CD4-positive, alpha-beta T cell treated with Interferon alpha-2 for 1 hour (primary cell): ENCODE results near the gene KRT84.

Experiments
- DNase-seq, 2 donors: peaks; one replicate each; pipeline ENCODE4 v3.0.0-alpha.2; 2020 to 2022

KRT84 gene, protein sequence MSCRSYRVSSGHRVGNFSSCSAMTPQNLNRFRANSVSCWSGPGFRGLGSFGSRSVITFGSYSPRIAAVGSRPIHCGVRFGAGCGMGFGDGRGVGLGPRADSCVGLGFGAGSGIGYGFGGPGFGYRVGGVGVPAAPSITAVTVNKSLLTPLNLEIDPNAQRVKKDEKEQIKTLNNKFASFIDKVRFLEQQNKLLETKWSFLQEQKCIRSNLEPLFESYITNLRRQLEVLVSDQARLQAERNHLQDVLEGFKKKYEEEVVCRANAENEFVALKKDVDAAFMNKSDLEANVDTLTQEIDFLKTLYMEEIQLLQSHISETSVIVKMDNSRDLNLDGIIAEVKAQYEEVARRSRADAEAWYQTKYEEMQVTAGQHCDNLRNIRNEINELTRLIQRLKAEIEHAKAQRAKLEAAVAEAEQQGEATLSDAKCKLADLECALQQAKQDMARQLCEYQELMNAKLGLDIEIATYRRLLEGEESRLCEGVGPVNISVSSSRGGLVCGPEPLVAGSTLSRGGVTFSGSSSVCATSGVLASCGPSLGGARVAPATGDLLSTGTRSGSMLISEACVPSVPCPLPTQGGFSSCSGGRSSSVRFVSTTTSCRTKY

DNA sequence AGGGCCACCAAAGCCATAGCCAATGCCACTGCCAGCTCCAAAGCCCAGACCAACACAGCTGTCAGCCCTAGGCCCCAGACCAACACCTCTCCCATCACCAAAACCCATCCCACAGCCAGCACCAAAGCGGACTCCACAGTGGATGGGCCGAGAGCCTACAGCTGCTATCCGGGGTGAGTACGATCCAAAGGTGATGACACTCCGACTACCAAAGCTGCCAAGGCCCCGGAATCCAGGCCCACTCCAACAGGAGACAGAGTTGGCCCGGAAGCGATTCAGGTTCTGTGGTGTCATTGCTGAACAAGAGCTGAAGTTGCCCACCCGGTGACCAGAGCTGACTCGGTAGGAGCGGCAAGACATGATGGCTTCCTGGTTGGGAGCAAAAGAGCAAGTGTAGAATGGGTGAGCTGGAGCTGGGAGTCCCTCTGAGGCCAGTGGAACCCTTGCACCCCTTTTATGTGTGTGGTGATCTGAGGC is at the start of gene KRT84:
Gene KRT84 (minus strand): TSS at position 427 of the 477 bp plus-strand sequence. CDS start 67 bp downstream, at position 360.
- no peak for DNase-seq

GRCh38 chr12:52434760-52435530 is 49.5 kb upstream of the KRT84 start:
- DNase-seq: no peak

DNA sequence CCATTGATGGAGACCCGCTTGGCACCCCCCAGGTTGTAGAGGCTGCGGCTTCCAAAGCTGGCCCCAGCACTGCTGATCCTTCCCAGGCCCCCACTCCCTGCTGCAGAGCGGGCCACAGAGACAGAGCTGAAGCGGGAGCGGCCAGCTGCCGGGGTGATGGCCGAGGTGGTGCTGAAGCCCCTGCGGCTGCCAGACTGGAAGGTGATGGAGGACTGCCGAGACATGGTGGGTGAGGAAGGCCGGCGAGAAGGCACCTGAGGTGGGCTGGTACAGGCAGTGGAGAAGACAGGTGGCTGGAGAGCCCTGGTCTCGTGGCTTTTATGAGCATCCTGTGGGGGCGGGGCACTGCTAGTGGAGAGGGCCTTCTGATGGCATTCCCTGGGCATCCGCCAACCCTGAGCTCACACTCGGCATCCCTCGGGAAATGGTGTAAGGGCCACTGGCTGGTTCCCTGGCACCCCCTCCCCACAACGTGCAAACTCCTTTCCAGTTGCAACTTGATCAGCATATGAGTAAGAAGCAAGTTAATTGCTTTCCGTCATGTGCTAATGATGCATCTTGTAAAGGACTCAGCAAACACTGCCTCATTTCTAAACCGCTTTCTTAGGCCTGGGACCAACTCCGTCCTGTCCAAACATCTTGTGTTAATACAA is 48.8 kb upstream of the KRT84 start, which contains the start of gene KRT75:
Gene KRT75 (minus strand): TSS at position 291 of the 653 bp plus-strand sequence. CDS start 67 bp downstream, at position 224.
- DNase-seq: no peak

GRCh38 chr12:52433501-52434080 is 48.1 kb upstream of the KRT84 start:
- no peak for DNase-seq

GRCh38 chr12:52432559-52433207 is 47.2 kb upstream of the KRT84 start:
- no peak for DNase-seq

DNA sequence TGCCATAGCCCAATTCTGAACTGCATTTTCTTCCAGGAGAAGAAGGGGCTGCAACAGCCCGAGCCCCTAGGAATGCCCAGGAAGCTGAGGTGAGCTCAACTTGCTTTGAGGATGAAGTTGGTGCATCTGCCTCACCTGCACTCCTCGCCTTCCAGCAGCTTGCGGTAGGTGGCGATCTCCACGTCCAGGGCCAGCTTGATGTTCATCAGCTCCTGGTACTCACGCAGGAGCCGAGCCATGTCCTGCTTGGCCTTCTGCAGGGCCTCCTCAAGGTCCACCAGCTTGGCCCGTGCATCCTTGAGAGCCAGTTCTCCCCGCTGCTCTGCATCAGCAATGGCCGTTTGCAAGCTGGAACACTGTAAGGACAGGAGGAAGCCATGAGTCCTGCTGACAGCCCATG is 42.7 kb upstream of the KRT84 start:
- DNase-seq: no peak

DNA sequence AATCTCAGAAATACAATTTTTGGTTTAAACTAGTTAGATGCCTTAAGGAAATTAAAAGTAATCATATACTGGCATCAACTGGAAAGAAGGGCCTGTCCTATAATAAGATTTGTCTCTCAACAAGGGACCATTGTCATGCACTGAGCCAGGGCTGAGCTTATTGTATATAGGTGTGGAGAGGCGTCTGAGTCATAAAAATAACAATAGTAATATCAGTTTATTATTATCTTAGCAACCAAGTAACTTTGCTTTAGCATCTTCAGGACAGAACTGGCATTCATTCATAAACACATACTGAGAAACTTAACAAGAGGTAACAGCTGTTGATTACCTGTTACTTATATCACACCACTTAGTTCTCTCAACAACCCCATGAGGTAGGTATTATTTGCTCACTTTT is 41.6 kb upstream of the KRT84 start:
- DNase-seq: no peak

DNA sequence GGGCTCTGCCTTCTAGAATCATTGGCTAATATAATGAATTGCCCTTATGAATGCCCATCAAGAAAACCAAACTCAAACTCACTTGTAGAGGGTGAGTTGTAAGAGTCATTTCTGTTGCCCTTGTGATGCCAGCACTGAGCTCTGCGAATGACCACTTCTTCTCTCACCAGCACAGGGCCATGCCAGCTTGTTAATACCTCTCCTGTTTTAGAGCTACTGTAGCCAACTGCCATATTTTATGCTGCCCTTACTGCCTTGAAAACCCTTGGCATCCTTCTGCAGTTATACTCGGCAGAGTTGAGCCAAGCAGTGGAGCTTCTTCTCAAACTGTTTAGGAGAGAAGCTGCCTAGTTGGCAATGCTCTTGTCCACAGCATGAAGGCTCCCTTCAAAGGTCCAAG is 40.6 kb upstream of the KRT84 start:
- DNase-seq: no peak

GRCh38 chr12:52425466-52425865 is 40.0 kb upstream of the KRT84 start:
- DNase-seq: no peak

GRCh38 chr12:52423661-52424500 is 38.4 kb upstream of the KRT84 start:
- no peak for DNase-seq

GRCh38 chr12:52423035-52423434 is 37.6 kb upstream of the KRT84 start:
- no peak for DNase-seq

DNA sequence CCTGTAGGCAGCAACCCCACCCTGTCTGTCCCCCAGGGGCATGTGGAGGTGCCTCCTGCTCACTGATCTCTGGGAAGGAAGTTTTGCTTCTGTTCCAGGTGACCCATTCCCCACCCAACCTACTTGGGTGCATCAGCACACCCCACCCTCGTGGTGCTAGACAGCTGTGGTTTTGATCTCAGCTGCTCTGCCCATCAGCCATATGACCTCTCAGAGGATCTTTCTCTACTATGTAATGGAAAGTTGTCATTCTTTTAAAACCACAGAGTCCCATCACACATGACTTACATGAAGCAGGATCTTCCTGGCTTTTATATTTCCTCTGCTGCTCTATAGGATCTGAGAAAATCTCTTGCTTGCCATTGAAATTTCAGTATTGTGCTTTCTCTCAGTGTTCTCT is 34.2 kb upstream of the KRT84 start:
- no peak for DNase-seq

GRCh38 chr12:52418576-52419110 is 33.2 kb upstream of the KRT84 start:
- no peak for DNase-seq

DNA sequence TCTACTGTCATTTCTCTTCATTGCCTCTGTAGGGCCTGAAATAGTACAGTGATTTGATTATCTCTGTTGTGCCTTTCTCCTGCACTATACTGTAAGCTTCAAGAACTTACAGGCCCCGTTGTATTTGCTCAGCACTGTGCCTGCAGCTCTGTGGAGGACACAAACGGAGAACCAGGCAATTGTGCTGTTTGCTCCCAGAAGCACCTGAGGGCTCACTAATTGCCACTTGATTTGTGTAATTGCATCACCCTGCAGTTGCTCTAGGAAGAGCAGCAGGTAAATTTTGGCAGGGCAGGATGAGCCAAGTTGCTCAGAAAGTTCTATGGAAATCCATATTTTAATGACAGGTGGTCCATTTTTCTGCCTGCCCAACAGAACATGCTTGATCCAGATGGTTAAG is 32.3 kb upstream of the KRT84 start:
- no peak for DNase-seq

- DNase-seq: no peak
Measured at GRCh38 chr12:52416795-52417194, 31.3 kb upstream of the KRT84 start.

DNA sequence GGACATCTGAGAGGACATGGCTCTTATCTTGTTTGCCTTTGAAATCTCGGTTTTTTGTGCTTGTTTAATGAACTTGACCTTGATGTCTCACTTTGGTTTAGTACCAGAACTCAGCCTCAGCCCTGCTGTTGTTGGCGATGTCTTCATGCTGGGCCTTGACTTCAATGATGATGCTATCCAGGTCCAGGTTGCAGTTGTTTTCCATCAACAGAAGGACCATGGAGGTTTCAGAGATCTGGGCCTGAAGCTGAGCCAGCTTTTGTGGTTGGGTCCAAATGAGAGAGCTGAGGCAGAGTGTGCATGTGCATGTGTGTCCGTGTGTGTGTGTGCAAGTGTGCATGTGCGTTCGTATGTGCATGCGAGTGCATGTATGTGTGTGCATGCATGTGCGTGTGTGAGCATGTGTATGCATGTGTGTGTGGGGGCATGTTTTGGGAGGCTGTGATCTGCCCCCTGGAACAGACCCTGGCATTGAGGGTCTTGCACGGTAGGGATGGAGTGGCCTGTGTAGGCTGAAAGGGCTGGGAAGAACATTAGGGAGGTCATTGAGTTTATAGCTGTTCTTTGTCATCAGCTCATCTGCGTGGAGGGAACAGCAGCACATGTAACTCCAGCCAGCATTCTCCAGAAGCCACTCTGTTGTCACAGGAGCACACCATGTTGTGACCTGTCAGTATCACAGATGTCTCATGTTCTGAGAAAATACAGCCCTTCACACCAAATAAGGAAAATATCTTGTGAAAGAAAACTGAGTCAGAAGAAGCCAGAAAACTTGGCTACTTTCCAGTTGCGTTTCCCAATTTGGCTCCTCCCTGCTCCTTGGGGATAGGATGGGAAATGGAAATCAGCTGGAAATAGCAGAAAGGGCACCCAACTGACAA is 30.7 kb upstream of the KRT84 start:
- no peak for DNase-seq

DNA sequence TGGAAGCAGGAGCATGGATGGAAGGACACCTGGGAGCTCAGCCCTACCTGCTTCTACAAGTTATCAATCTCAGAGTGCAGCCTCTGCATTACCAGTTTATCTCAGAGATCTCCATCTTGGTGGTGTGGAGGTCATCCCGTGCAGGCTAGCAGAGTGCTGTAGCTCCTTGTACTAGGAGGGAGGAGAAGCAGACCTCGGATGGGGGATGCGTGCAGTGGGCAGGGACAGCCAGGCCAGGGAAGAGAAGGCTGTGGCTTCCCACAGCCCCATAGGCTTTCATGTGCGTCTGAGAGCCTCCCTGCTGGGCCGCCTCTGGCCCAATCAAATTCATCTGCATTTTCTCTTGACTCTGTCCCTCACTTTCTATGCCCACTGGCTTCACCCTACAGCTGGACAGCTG is 29.5 kb upstream of the KRT84 start:
- DNase-seq: no peak

DNA sequence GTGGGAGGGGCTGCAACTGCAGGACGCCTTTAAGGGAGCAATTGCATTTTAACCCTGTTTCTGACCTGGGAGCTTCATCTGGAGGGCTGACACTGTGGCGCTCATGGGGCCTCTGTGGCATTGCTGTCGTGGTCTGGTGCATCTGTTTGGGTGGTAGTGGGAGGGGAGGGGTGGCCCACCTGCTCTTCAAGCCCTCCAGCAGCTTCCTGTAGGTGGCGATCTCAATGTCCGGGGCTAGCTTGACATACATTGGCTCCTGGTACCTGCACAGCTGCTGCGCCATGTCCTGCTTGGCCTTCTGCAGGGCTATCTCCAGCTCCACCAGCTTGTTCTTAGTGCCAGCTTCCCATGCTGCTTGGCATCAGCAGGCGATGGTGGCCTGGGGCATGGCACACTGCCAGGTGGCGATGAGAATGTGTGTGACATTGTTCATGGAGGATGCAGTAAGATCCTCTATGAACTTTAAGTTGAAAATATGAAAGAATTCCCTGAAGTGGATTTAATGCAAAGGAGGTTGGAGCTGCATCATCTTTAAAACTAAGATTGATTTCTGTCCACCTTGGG is 28.4 kb upstream of the KRT84 start:
- no peak for DNase-seq

DNA sequence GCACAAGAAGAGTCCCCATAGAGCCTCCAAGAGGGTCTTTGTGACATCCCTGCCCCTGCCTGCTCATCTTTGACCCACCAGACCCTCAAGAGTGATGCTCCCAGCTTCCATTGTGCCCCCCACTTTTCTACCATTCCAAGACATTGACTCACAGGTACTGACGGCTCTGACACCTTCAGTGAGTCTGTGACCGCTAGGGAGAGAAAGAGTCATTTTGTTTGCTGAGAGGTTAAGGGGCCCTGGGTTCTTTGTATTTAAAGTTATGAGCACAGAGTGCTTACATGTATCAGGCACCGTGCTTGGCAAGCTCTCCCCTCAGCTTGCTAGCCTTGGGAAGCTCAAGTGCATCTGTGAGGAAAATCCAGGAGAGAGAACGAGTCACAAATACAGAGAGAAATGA is 27.8 kb upstream of the KRT84 start:
- DNase-seq: no peak
